Mesendoderm (in vitro differentiated cells): ENCODE measurements around the gene RASSF8.

ENCODE experiments used
- DNase-seq: peaks from one replicate; pipeline ENCODE4 v3.0.0; 2013
- H2AK5ac ChIP-seq: 2 replicates; pipeline ENCODE4 v1.6.1; 2013; ENCODE audit warnings: low read length, inconsistent platforms
- H2BK120ac ChIP-seq: 2 replicates; pipeline ENCODE4 v1.6.1; 2013; ENCODE audit warnings: low read depth, mild to moderate bottlenecking, low read length, moderate library complexity, mixed read lengths
- H2BK15ac ChIP-seq: replicated peaks from 2 replicates; pipeline ENCODE4 v1.6.1; 2013; ENCODE audit warnings: low read depth, mild to moderate bottlenecking, moderate library complexity
- H2BK5ac ChIP-seq: 2 replicates; pipeline ENCODE4 v1.6.1; 2013; ENCODE audit warnings: low read length, inconsistent platforms
- H3K18ac ChIP-seq: 2 replicates; pipeline ENCODE4 v1.6.1; 2013; ENCODE audit warnings: mild to moderate bottlenecking, low read length, mixed read lengths
- H3K23ac ChIP-seq: one replicate; pipeline ENCODE4 v1.6.1; 2013; ENCODE audit warnings: low read length
- H3K27ac ChIP-seq: 2 replicates; pipeline ENCODE4 v1.5.1; 2013; ENCODE audit warnings: low read depth, mild to moderate bottlenecking, inconsistent platforms, low read length, moderate library complexity
- H3K27me3 ChIP-seq: 2 replicates; pipeline ENCODE4 v1.6.1; 2013; ENCODE audit warnings: low read length, control low read depth, mild to moderate bottlenecking, inconsistent platforms; ENCODE audit not compliant: insufficient read depth, poor library complexity
- H3K36me3 ChIP-seq: 2 replicates; pipeline ENCODE4 v1.6.1; 2013; ENCODE audit warnings: low read length, inconsistent platforms; ENCODE audit not compliant: control insufficient read depth, insufficient read depth
- H3K4ac ChIP-seq: one replicate; pipeline ENCODE4 v1.6.1; 2013; ENCODE audit warnings: low read depth, mild to moderate bottlenecking, low read length, moderate library complexity
- H3K4me1 ChIP-seq: 2 replicates; pipeline ENCODE4 v1.6.1; 2013; ENCODE audit warnings: low read depth, low read length, inconsistent platforms; ENCODE audit not compliant: control insufficient read depth
- H3K4me2 ChIP-seq: 2 replicates; pipeline ENCODE4 v1.6.1; 2013; ENCODE audit warnings: low read length
- H3K4me3 ChIP-seq: 2 replicates; pipeline ENCODE4 v1.5.1; 2013; ENCODE audit warnings: mild to moderate bottlenecking, low read length
- H3K56ac ChIP-seq: one replicate; pipeline ENCODE4 v1.6.1; 2013; ENCODE audit warnings: low read length
- H3K79me1 ChIP-seq: 2 replicates; pipeline ENCODE4 v1.6.1; 2013; ENCODE audit warnings: low read length, inconsistent platforms
- H3K79me2 ChIP-seq: 2 replicates; pipeline ENCODE4 v1.6.1; 2013; ENCODE audit warnings: mild to moderate bottlenecking, low read length; ENCODE audit not compliant: control insufficient read depth, insufficient read depth
- H3K9ac ChIP-seq: 2 replicates; pipeline ENCODE4 v1.6.1; 2013; ENCODE audit warnings: low read length, inconsistent platforms
- H4K5ac ChIP-seq: one replicate; pipeline ENCODE4 v1.6.1; 2013; ENCODE audit warnings: low read length
- H4K8ac ChIP-seq: one replicate; pipeline ENCODE4 v1.6.1; 2013; ENCODE audit warnings: low read depth, mild to moderate bottlenecking, control low read depth, low read length, moderate library complexity
- WGBS: extraction: QIAGEN DNeasy Blood & Tissue Kit; methylation state at CpG from one replicate; pipeline ENCODE4 v1.1.7; 2013; ENCODE audit warnings: low lambda C conversion rate, missing lambda C conversion rate; ENCODE audit not compliant: insufficient coverage; ENCODE audit errors: extremely low coverage; 5-methylcytosine and 5-hydroxymethylcytosine counted together

Gene RASSF8

GRCh38 chr12:26113853-26114719 is 155.6 kb downstream of the RASSF8 start:
- H3K56ac ChIP-seq, result peak overlapping the region; percentile 90
- whole genome bisulfite sequencing, result no CpG with 5 or more reads among the region's 72 CpGs
- peaks cover 2% of the 10 kb centered on the region for H3K27me3 ChIP-seq
- no peak overlapping the region for H2BK15ac ChIP-seq
- H3K36me3 ChIP-seq, result no peaks in the 10 kb centered on the region
- peak overlapping the region; percentile 33 for H3K18ac ChIP-seq
- H3K27ac ChIP-seq, result peak overlapping the region; percentile 79
- no peak overlapping the region for H2BK120ac ChIP-seq
- peak; percentile 93 for DNase-seq
- peak overlapping the region; percentile 71 for H3K4me2 ChIP-seq
- peak overlapping the region; percentile 49 for H2BK5ac ChIP-seq
- peak overlapping the region; percentile 63 for H3K9ac ChIP-seq
- no peaks in the 10 kb centered on the region for H3K79me1 ChIP-seq
- H3K79me2 ChIP-seq, result no peaks in the 10 kb centered on the region
- H3K23ac ChIP-seq, result no peak overlapping the region
- no peak overlapping the region for H4K8ac ChIP-seq
- H3K4me1 ChIP-seq, result peaks cover 11% of the 10 kb centered on the region
- peak overlapping the region; percentile 52 for H3K4me3 ChIP-seq
- H2AK5ac ChIP-seq, result no peak overlapping the region
- no peak overlapping the region for H4K5ac ChIP-seq
- H3K4ac ChIP-seq, result no peak overlapping the region

GRCh38 chr12:26114720-26115401 is 156.4 kb downstream of the RASSF8 start:
- H3K79me1 ChIP-seq, result no peaks in the 10 kb centered on the region
- no peak for DNase-seq
- peak overlapping the region; percentile 62 for H3K4me2 ChIP-seq
- no peak overlapping the region for H4K5ac ChIP-seq
- no peak overlapping the region for H3K23ac ChIP-seq
- H3K4me1 ChIP-seq, result peaks cover 10% of the 10 kb centered on the region
- no peak overlapping the region for H3K4ac ChIP-seq
- no peak overlapping the region for H3K27ac ChIP-seq
- no peak overlapping the region for H3K9ac ChIP-seq
- H2AK5ac ChIP-seq, result no peak overlapping the region
- peak overlapping the region; percentile 63 for H3K56ac ChIP-seq
- H2BK120ac ChIP-seq, result peak overlapping the region; percentile 49
- no peak overlapping the region for H4K8ac ChIP-seq
- no peak overlapping the region for H2BK5ac ChIP-seq
- WGBS, result no CpG with 5 or more reads among the region's 13 CpGs
- no peak overlapping the region for H3K18ac ChIP-seq
- H3K36me3 ChIP-seq, result no peaks in the 10 kb centered on the region
- H3K4me3 ChIP-seq, result no peak overlapping the region
- peaks cover 2% of the 10 kb centered on the region for H3K27me3 ChIP-seq
- no peaks in the 10 kb centered on the region for H3K79me2 ChIP-seq
- H2BK15ac ChIP-seq, result no peak overlapping the region

- peak; percentile 39 for DNase-seq
- H3K4me2 ChIP-seq, result no peak overlapping the region
These were observed 158.6 kb downstream of the RASSF8 start for GRCh38 chr12:26116829-26117715.

GRCh38 chr12:26118308-26118707 is 159.8 kb downstream of the RASSF8 start:
- no peak overlapping the region for H2BK120ac ChIP-seq
- no peaks in the 10 kb centered on the region for H3K36me3 ChIP-seq
- H3K4me1 ChIP-seq, result peaks cover 5% of the 10 kb centered on the region
- no peak overlapping the region for H2BK15ac ChIP-seq
- no peak overlapping the region for H3K18ac ChIP-seq
- no peaks in the 10 kb centered on the region for H3K79me1 ChIP-seq
- no peak overlapping the region for H4K5ac ChIP-seq
- H3K23ac ChIP-seq, result no peak overlapping the region
- no peak overlapping the region for H3K4me3 ChIP-seq
- H3K9ac ChIP-seq, result no peak overlapping the region
- no CpG with 5 or more reads among the region's 4 CpGs for WGBS
- H2AK5ac ChIP-seq, result no peak overlapping the region
- no peaks in the 10 kb centered on the region for H3K79me2 ChIP-seq
- H3K4me2 ChIP-seq, result no peak overlapping the region
- H4K8ac ChIP-seq, result no peak overlapping the region
- H3K27ac ChIP-seq, result no peak overlapping the region
- no peak for DNase-seq
- H2BK5ac ChIP-seq, result no peak overlapping the region
- H3K4ac ChIP-seq, result no peak overlapping the region
- H3K56ac ChIP-seq, result no peak overlapping the region
- peaks cover 26% of the 10 kb centered on the region for H3K27me3 ChIP-seq

More at GRCh38 chr12:26116829-26117715, 158.6 kb downstream of the RASSF8 start:
- H3K4ac ChIP-seq, result no peak overlapping the region
- H4K8ac ChIP-seq, result no peak overlapping the region
- H3K9ac ChIP-seq, result no peak overlapping the region
- H4K5ac ChIP-seq, result no peak overlapping the region
- H2BK5ac ChIP-seq, result no peak overlapping the region
- no peaks in the 10 kb centered on the region for H3K79me2 ChIP-seq
- no peak overlapping the region for H3K23ac ChIP-seq
- no peak overlapping the region for H2AK5ac ChIP-seq
- no CpG with 5 or more reads among the region's 6 CpGs for WGBS
- no peak overlapping the region for H3K27ac ChIP-seq
- no peak overlapping the region for H3K56ac ChIP-seq
- H2BK120ac ChIP-seq, result no peak overlapping the region
- H3K79me1 ChIP-seq, result no peaks in the 10 kb centered on the region
- H3K18ac ChIP-seq, result no peak overlapping the region
- no peak overlapping the region for H2BK15ac ChIP-seq
- H3K36me3 ChIP-seq, result no peaks in the 10 kb centered on the region
- no peak overlapping the region for H3K4me3 ChIP-seq
- H3K27me3 ChIP-seq, result peaks cover 16% of the 10 kb centered on the region
- H3K4me1 ChIP-seq, result peaks cover 10% of the 10 kb centered on the region

GRCh38 chr12:26119391-26119989 is 161.0 kb downstream of the RASSF8 start:
- Histone ChIP-seq H4K5ac (no peak overlapping the region), H3K79me1 (no peaks in the 10 kb centered on the region), H3K4ac (no peak overlapping the region), H4K8ac (no peak overlapping the region), H3K27ac (no peak overlapping the region), H3K79me2 (no peaks in the 10 kb centered on the region), H3K4me3 (no peak overlapping the region), H3K18ac (no peak overlapping the region), H2BK15ac (no peak overlapping the region), H3K56ac (no peak overlapping the region), H2BK120ac (no peak overlapping the region), H3K36me3 (no peaks in the 10 kb centered on the region), H3K9ac (no peak overlapping the region), H3K4me1 (peaks cover 4% of the 10 kb centered on the region), H3K4me2 (no peak overlapping the region), H2AK5ac (no peak overlapping the region), H2BK5ac (no peak overlapping the region), H3K23ac (no peak overlapping the region), H3K27me3 (peaks cover 37% of the 10 kb centered on the region)
- DNase-seq, result peak; percentile 77
- WGBS, result no CpG with 5 or more reads among the region's 2 CpGs
